ENCODE data around the gene VAPA.
A peak's percentile ranks its signal among the peaks of the same experiment; 100 is the strongest.

VAPA gene

DNA sequence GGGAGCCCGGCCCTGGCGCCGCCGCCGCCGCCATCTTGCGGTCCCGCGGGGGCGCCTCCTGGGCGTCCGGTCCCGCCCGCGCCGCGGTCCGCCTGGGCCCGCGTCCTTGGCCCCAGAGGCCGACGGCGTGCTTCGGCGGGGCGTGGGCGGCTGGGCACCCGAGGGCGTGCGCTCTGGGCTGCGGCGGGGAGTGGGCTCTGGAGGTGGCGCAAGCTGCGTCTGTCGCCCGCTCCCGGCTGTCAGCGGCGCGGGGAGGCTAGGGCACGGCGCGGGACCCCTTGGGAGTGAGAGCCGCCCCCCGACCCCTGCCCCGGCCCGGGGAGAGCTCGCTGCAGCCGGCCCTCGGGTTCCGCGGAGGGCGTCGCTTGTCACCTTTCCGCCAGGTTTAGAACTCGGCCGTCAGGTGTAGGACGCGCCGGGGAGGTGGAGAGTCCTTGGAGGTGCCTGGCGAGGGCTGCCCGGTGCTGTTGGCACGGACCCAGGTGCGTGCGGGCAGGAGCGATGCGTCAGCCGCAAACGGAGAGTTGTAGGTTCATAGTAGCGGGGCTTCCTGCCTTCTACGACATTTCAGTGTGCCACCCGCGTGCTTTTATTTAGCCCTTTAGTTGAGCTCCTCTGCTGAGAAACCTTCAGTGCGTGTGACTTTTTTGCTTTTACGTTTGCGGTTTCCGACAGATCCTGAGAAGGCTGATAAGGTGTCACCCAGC lies 921 bp downstream of the VAPA start:
- DNase-seq (ENCODE audit: low read depth), result peak; percentile 73

DNA sequence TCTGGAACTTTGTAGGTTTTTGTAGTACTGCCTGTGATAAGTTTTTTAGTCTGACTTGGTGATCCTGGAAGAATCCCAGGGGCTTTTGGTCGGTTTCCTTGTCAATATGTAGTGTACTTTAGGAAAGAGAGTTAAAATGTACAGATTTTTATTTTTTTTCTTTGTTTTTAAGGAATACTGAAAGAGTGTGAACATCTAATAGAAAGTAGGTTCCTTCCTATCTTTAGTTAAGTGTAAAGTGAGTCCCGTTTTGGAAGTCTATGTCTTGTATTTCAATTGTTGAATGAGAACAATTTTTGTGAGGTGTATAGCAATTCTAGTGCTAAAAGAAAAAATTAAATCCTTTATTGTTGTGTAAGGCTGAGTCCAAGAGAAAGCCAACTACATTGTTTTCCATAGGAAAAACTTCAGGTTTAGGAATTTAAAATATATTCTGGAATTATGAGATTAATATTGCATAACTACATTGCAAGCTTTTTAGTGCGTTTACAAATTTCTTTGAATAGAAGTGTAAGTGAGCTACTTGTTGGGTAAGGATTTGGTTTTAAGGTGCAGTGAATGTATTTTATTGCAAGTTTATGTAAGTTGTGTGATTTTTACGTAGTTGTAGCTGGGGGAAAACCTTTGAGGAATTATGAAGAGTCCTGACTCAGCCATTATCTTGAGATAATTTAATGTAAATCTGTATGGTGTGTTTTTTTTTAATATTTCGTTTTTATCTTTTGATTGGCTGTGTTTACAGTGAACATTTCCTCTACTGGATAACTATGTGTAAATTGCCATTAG lies 1.7 kb downstream of the VAPA start:
- DNase-seq (ENCODE audit: low read depth), result no peak

DNA sequence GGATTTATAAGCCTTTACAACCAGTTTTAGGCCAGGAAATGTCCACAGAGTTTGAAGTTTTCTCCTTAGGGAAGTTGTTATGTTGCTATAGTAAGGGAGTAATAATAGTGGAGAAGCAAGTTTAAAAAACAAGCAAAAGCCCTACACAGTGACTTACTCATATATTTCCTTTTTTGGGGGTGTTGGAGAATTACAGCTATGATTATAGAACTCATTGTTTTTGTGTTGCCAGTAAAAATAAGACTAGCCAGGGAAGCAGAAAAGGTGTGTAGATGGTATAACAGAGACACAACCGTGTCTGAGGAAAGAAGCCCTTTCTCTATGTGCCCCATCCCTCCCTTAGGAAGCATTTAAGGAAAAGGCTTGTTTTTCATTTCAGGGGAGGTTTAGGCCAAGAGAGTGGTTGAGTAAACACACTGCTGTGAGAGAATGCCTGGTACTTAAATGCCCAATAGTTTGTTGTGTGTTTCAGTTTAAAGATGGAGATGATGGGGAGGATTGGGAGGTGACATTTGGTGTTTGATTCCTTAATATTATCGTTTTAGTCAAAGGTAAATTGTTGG lies 2.3 kb downstream of the VAPA start:
- no peak for DNase-seq (ENCODE audit: low read depth)

DNA sequence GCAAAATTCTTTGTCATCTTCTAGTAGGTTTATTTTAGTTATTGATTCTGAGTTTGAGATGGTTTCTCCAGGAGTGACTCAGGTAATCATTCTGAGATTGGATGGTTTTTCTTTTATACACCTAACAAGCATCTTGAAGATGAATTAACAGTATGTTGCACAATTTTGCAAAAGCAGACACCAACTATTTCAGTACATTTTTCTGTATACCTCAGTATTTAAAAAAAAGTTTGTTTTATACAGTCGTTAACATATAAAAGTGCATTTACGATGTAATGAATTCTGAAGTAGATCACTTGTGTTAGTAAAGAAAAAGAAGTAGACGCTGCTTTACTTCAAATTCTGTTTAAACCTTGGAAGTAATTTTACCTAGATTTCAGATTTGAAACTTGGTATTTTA lies 3.0 kb downstream of the VAPA start:
- DNase-seq (ENCODE audit: low read depth), result no peak

DNA sequence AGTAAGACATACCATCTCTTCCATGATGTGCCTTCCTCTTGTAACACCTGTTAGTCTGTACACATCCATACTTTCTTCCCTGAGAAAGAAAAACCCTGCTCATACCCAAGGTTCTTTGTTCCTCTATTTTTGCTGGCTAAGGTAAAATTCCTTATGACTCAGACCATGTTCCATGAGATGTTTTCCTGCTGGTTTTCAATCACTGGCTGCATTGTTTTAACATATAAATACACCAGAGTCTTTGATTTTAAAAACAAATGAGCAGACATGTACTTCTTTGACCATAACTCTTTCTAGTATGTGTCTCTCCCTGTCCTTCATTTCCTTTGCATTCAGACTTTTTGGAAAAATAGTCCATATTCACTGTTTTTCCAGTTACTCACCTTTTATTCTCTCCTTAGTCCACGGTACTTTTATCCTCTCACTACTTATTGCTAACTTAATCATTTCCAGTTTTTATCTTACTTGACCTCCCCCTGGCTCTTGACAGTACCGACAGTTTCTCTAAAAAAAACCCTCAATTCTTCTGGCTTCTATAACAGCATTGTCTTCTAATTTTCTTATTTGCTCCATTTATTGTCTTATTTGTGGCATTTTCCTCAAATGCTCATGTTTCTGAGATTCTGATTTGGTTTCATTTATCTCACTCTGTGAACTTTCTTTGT lies 4.3 kb downstream of the VAPA start:
- DNase-seq (ENCODE audit: low read depth), result no peak

DNA sequence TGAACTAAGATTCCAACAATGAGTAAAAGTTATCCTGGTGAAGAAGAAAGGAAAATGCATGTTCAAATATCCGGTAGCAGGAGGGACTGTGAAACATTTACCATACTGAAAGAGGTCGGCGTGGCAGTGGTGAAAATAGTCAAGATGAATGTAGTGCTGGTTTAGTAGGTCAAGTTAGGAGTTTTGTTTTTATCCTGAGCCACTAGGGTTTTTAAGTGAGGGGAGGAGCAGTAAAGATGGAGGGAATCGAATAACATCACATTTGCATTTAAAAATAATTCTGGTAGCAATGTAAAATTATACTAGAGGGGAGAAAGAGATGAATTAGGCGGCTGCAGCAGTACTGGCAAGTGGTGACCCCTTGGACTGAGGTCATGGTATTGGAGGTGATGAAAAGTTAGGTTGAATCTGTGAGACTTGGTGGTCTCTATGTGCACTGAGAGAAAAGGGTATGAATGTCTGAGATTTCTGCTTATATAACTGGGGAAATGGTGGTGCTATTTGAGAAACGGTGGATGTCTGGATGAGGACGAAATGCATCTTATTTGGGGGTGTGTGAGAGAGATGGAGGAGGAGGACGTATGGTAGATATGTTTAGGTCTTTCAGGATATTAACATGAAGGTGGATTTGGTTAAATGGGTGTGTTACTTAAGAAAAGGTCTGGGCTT lies 5.9 kb downstream of the VAPA start:
- no peak for DNase-seq (ENCODE audit: low read depth)

DNA sequence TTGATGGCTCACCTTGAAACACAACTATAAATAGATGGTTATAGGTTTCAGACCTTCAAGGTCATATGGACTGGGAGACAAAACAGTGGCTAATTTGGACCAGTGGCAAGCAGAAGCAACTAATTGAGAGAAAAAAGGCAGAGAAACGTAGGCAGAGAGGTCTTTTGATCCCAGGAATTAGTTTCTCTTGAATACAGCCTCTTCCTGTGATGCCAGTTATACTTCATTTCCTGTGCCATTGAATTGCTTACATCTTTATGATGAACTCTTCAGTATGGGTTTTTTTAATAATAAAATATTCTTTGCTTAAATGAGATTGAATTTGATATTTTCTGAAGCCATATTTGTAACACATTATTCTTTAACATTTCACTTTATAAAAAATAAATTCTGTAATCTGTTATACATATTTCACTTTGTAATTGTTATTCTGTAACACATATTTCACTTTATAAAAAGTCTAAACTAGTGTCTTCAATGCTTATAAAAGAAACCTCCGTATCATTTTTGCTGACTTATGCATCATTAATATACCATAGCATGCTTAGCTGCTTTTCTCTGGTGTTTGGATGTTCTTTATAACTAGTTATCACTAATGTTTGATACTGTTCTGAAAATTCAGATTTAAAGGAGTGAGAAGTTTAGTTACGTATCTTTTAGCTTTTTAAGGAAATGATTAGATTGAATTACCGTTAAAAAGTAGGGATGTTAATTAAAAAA lies 8.9 kb downstream of the VAPA start:
- no peak for DNase-seq (ENCODE audit: low read depth)

DNA sequence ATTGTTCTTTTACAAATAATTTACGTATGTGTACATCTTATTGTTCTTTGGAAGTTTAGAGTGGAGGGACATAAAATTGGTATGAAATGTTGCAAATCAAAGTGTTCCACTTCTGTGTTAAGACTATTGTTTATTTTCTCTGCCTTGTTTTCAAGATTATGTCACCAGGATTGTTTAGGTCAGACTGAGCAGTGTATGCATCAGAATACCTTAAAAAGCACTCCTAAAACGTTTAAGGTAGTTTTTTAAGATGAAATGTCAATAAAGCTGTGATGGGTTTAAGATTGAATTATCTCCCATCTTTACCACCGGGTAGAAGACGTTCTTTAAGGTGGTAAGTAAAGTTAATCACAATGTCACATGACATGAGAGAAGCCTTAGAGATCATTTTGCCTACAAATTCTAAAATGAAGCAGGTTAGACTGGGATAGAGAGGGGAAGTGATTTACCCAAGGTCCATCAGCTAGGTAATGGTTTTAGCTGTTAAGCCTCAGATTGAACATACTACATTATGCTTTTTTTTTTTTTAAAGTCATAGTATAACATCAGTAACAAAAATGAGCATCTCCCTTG lies 10.6 kb downstream of the VAPA start:
- DNase-seq (ENCODE audit: low read depth), result no peak

DNA sequence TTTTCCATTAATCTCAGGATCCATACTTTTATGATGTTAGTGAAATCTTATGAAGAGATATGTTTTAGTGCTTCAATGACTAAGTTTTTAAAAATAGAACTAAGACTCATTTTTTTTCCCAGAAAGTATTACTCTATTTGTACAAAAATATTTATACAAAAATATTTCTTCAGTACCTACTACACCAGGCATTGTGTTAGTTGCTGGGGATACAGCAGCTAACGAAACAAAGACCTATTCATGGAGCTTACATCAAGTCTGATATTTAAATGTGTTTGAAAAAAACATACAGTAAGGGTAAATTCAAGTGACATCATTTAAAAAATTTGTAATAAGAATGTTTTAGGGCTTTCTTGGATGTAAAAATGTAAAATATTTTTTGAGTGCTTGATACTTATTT lies 11.6 kb downstream of the VAPA start:
- no peak for DNase-seq (ENCODE audit: low read depth)

DNA sequence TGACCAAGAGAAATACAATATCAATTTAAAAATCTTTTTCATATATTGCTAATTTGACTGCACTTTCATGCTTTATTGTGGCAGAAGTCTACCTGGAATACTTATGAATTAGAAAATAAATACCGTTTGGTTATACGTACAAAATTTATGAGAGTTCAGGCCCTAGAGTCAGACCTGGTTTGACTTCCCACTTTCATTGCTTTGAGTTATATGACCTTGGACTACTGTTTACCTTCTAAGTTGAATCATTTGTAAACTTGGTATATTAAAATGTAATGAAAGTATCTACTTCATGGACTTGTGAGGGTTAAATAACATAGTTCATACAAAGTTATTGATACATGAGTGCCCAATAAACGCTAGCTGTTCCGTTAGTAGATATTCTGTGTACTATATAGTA lies 12.0 kb downstream of the VAPA start:
- DNase-seq (ENCODE audit: low read depth), result no peak

DNA sequence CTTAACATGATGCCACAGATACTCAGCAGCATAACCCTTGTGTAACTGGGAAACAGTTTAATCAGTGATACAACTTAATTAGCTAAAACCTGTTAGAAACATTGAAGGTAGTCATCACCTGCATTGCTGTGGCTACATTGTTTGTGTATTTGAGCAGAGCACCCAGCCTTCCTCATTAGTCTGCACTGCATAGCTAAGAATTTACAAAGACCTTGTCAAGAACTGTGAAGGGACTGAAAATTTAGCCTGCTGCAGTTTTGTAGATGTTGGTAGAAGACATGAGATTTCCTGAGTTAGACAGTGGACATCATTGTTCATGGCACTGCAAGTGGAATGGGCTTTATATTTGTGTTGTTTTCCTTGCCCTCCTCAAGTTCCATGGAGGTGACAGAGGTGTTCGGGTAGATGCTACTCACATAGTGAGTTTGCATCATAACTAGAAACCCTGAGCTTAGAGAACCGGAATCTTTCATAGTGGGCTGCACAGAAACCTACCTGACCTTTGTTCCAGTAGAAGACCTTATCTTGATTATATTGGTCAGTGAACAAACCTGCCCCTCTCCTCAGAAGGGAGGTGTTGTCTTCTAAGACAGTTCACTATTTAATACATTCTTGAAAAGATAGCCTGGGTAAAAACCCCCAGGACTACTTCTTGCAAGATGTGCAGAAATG lies 12.5 kb downstream of the VAPA start:
- DNase-seq (ENCODE audit: low read depth), result no peak

DNA sequence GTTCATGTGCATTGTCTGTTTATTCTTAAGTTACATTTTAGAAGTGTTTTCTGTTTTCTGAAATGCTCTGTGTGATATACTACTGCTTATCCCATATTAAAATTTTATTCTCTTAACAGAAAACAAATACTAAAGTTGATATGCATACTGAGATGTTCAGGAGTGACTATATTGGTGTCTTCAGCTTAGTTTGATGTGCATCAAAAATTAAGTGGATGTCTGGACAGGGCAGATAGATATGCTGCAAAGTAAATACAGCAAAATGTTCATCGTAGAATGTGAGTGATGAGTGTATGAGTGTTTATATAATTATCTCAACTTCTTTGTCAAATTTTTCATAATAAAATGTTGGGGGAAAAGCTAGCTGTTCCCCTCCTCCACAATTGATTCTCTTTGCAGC lies 13.2 kb downstream of the VAPA start:
- DNase-seq (ENCODE audit: low read depth), result no peak

DNA sequence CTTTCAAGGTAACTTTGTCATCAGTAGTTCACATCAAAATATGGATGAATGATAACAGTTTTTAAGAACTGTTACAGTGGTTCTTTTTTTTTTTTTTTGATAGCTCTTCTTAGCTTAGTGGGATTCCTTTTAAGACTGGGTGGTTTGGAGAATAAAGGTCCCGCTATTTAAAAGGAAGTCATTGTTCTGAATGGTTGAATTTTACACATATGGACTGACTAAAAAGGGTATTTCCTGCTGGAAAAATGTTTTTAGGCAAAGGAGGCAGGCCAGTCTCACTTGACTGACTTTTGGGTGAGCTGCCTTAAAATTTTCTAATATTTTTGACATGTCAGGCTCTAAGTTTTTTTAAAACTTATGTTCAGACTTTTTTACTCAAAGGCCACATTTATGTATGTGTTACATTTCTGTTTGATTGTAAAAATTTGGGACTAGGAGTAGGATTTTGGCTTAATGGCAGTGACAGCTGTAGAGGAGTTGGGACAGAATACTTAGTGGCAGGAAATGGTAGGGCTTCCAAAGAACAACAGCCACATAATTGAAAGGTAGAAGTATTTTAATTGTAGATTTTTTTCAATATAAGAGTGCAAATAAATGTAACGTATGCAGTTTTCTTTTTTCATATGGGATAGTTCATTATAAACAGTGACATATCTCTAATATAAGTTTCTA lies 13.7 kb downstream of the VAPA start:
- no peak for DNase-seq (ENCODE audit: low read depth)

DNA sequence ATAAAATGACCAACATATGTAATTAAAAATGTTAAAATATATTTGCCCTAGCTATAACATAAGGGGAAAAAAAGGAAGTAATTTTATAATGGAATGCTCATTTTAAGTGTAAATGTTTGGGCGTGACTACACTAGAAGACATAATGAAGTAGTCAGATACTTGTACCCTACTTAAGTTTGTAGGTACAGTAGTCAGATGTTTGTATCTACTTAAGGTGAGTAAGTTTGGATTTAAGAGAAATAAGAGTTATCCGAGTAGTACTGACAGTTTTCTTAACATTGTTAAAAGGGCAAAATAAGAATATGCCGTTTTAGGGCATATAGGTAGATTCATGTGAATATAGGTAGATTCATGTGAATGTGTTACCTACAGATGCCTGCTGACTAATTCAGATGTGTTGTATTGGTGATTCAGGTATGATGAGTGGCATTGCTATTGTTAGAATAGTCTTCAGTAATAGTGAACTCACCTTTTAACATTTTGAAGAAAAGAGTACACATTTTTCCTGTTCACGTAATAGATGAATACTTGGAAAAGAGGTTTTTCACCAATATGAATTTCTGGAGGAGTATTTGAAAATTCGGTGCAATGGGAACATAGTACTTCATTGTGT lies 14.9 kb downstream of the VAPA start:
- no peak for DNase-seq (ENCODE audit: low read depth)

DNA sequence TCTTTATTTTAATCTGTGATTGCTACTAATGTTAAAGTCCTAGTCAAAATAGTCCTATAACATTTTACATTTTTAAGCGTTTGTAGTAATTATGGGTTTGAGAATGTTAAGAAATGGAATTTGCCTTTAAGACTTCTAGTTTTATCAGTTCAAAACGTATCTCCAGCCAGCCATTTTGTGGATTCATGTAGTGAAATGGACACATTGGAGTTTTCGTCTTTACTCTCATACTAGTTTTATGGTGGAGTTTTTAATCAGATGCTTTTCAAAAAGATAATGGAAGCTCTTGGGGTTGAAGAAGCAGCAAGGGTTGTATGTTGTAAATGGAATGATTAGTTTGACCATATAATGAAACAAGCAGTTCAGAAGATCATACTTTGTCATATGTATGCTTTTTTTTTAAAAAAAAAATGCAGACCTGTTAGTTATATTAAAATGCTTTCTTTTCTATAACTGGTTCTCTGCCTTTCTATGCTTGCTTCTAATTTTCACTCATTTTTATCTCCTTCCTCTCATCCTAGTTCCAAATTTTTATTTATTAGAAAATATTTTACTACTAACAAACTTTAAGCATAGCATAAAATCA lies 16.6 kb downstream of the VAPA start:
- DNase-seq (ENCODE audit: low read depth), result no peak

DNA sequence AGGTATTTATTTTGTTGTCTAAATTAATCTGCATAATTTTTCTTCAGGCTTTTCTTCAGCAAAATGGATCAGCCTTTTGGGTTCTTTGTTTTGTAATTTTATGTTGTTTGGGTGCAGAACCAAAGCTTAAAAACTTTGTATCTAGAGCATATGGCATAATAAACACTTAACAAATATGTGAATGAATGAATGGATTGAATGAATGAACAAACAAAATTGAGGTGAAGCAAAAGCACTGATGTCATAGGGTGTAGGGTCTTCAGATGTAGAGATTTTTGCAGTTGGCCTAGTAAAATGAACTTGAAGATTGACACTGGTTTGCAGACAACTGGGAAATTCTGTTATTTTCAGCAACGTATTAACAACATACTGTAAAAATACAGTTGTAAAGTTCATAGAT lies 17.3 kb downstream of the VAPA start:
- no peak for DNase-seq (ENCODE audit: low read depth)

DNA sequence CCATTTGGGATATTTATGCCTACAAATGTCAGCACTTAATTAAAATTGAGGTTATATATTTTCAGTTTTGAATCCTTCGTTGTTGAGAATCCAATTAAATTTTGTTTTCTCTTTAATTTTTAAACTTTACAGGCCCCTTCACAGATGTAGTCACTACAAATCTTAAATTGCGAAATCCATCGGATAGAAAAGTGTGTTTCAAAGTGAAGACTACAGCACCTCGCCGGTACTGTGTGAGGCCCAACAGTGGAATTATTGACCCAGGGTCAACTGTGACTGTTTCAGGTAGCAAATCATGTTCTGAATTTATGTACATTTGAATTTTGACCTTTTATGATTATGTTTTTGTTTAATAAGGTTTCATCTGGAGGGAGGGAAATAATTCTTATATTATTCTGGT lies 17.9 kb downstream of the VAPA start:
- DNase-seq (ENCODE audit: low read depth), result no peak

DNA sequence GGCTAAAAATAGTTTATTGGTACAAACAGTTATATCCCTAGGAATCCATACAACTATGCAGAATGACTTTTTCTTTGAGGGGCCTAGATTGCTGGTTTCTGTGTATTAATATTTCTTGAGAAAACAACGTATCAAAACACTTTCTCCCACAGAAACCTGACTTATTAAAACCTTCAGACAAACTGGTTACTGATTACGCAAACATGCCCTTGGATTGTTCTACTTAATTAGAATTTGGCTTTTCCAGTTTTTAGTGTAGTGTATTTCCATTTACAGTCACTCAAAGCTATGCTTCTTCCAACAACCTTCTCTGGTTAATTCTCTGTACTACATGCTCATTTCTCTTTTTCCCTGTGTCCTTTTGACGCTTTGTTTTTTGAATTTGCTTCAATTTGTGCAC lies 20.0 kb downstream of the VAPA start:
- DNase-seq (ENCODE audit: low read depth), result no peak

DNA sequence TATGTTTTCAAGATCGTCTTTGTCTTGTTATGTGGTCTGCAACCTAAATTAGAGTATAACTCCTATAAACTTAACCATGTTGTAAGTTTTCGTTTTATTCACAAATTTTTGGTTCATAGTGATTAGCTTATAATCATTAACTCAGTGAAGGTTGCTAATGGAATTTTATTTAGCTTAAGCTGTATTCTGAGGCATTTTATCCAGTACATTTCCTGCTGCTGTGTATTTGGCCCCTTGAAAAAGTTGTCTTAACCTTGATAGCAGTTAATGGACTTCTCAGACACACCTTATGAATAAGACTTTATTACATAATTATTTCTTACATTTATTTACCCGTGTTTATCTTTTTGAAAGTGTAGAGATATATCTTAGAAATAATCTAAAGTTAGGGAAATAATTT lies 20.5 kb downstream of the VAPA start:
- no peak for DNase-seq (ENCODE audit: low read depth)
